HepG2 (cell line): ENCODE results near the gene AP1S3. TPM values are rescaled to one million over a fixed set of nuclear protein-coding genes. Genes with fewer than 3 reads are reported as not detected.

Experiments used
- polyA plus RNA-seq, 8 experiments: library from polyadenylated mRNA; depleted of rRNA in 3 of 8; stranded (reverse) in 7 of 8; unstranded in 1 of 8; fragments of >200 nt; fragmentation: Illumina TruSeq in 4 of 8; extraction: Trizol in 4 of 8; gene quantifications; 2 replicates each; pipeline versions ENCODE4 v1.2.1 to v1.2.3, GENCODE V29; 2011 to 2016; ENCODE audit warnings: low read depth in 4 of 8, missing spikeins in 1 of 8, mixed read lengths in 1 of 8; ENCODE audit not compliant: insufficient read depth in 1 of 8
- total RNA-seq, 5 experiments: library from RNA; depleted of rRNA; stranded (reverse); fragments of >200 nt; fragmentation: Illumina TruSeq; extraction: Trizol; gene quantifications; 2 replicates each; pipeline ENCODE4 v1.2.3, GENCODE V29; 2016; ENCODE audit warnings: low read depth in 1 of 5

Gene AP1S3
- total and polyA plus RNA-seq, 2 of the 13 experiments (the other 11 are each of a cell fraction or from before 2014, with no cell fraction given), result 3.0 to 16.3 TPM

Other genes starting within 250 kb of the AP1S3 start
- not detected in 2 replicates for gene SCG2, start 235.2 kb downstream of the AP1S3 start, total RNA-seq (2016; rRNA removed; fragmentation: Illumina TruSeq; extraction: Trizol)
- gene SCG2, start 235.2 kb downstream of the AP1S3 start, polyA plus RNA-seq (2011; rRNA removed), result not detected in 2 replicates
- gene WDFY1, start 107.8 kb upstream of the AP1S3 start, total RNA-seq (2016; rRNA removed; fragmentation: Illumina TruSeq; extraction: Trizol), result 77.0 and 92.1 TPM in 2 replicates
- gene WDFY1, start 107.8 kb upstream of the AP1S3 start, polyA plus RNA-seq (2011; rRNA removed), result 77.1 and 78.4 TPM in 2 replicates
- 78.0 and 101 TPM in 2 replicates for gene MRPL44, start 119.9 kb upstream of the AP1S3 start, total RNA-seq (2016; rRNA removed; fragmentation: Illumina TruSeq; extraction: Trizol)
- gene MRPL44, start 119.9 kb upstream of the AP1S3 start, polyA plus RNA-seq (2011; rRNA removed), result 31.1 and 38.4 TPM in 2 replicates
- gene SERPINE2, start 201.7 kb upstream of the AP1S3 start, total RNA-seq (2016; rRNA removed; fragmentation: Illumina TruSeq; extraction: Trizol), result 5.5 and 7.9 TPM in 2 replicates
- gene SERPINE2, start 201.7 kb upstream of the AP1S3 start, polyA plus RNA-seq (2011; rRNA removed), result 18.1 and 24.3 TPM in 2 replicates